ENCODE results near the gene DHCR7. TPM values are rescaled to one million over a fixed set of nuclear protein-coding genes. Genes with fewer than 3 reads are reported as not detected.

DHCR7 gene
- total RNA-seq, 1 donor from 2014 or later = 28.0 TPM

GRCh38 chr11:71386202-71386601 lies 62.0 kb downstream of the DHCR7 start:
- no peak for DNase-seq (ENCODE audit: low read depth)

- no peak for DNase-seq (ENCODE audit: low read depth)
Observed at GRCh38 chr11:71385091-71385490, 63.1 kb downstream of the DHCR7 start.

DNA sequence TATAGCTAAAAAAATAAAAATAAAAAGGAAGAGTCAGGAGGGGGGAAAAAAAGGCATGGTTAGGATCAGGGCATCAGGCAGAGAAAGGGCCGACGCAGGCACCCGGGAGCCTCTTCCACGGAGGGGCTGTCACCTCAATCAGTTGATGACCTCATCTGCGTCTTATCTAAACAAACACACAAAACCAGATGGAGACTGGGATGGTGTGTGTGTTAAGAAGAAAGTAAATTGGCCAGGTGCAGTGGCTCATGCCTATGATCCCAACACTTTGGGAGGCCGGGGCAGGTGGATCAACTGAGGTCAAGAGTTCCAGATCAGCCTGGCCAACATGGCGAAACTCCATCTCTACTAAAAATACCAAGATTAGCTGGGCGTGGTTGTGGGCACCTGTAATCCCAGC lies 63.6 kb downstream of the DHCR7 start:
- DNase-seq (ENCODE audit: low read depth) = no peak

Other genes starting within 250 kb of the DHCR7 start
- gene SHANK2, start 195.8 kb downstream of the DHCR7 start, total RNA-seq = 13.7 and 65.9 TPM in 2 replicates
- gene NADSYN1, start 4.8 kb upstream of the DHCR7 start, total RNA-seq = 68.9 and 80.6 TPM in 2 replicates
- gene KRTAP5-7, start 78.9 kb upstream of the DHCR7 start, total RNA-seq = not detected in 2 replicates
- gene KRTAP5-8, start 89.6 kb upstream of the DHCR7 start, total RNA-seq = not detected in 2 replicates
- not detected in 2 replicates for gene KRTAP5-9, start 100.0 kb upstream of the DHCR7 start, total RNA-seq
- gene KRTAP5-10, start 117.2 kb upstream of the DHCR7 start, total RNA-seq = not detected in 2 replicates
- gene KRTAP5-11, start 134.5 kb upstream of the DHCR7 start, total RNA-seq = not detected in 2 replicates